GM08714 (cell line): Measurements from ENCODE around the gene MCF2L2.

Experiments used
- H3K4me3 ChIP-seq: fragments of 200-500 bp; sonication (Bioruptor generic); 2 replicates; pipeline ENCODE4 v1.5.1; 2014; ENCODE audit warnings: mild to moderate bottlenecking, low read length, inconsistent platforms
- ZNF274 ChIP-seq: IDR thresholded peaks from 2 replicates; pipeline ENCODE4 v1.6.1; 2012; ENCODE audit warnings: mild to moderate bottlenecking, low read depth, low read length

MCF2L2 gene

DNA sequence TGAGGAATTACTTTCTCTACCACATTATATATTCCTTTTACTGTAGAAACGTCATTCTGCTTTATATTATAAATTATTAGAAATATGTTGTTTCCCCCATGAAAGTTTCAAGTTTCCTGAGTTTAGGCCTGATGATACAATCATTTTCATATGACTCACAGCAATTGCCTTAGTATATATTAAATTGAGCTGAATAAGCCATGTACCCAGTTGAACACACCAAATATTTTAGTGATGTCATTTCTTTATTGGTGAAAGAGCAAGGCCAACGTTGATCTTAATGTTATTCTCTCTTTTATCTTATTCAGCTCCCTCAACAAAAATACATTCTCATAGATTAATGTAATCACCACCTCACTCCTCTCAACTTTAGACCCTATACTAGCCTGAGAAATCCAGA, 144.5 kb downstream of the MCF2L2 start:
- TF ChIP-seq ZNF274 = no peak
- no peak overlapping the region for H3K4me3 ChIP-seq

DNA sequence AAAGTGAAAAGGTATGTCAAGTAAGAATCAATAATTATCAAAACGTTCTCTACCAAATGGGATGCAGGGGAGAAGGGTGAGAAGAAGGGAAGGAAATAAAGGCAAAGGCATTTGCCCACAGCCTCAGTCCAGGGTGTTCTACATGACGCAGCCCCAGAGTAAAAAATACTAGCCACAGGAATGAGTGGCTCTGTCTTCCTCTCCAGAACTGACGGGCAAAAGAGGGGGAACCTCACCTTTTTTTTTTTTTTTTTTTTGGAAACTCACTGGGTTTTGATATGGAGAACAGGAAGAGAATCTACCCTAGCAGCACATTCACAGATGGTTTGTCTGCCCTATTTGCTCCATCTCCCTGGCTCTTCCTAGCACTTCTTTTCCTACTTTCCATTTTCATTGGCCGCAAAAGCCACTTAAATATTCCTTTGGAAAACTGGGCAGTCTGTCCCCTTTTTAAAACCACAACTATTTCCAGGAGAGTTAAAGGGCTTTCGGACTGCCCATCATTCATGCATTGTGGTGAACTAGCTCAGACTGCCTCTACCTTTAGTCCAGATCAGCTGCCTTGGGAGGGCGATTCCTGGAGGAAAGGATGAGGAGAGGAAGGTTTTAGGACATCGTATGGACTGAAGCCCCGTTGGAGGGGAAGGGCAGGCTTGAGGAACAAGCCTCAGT, 147.2 kb downstream of the MCF2L2 start:
- no peak for TF ChIP-seq ZNF274
- no peak overlapping the region for H3K4me3 ChIP-seq

DNA sequence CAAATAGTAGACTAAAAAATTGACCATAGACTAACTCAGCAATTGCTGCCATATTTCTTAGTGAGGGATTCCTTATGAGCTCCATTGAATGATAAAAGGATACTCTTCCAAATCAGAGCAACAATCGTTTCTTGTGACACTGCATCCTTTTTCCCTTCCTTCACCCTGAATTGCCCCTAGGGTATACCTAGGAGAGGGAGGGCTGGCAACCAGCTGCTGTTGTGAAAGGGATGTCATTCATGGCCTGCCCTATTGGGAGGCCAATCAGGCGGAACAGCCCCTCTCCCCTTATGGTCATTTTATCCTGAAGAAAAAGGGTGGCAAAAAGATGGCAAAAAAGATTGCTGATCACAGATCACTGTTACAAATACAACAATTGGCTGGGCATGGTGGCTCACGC, 149.0 kb downstream of the MCF2L2 start:
- no peak overlapping the region for H3K4me3 ChIP-seq
- no peak for TF ChIP-seq ZNF274

DNA sequence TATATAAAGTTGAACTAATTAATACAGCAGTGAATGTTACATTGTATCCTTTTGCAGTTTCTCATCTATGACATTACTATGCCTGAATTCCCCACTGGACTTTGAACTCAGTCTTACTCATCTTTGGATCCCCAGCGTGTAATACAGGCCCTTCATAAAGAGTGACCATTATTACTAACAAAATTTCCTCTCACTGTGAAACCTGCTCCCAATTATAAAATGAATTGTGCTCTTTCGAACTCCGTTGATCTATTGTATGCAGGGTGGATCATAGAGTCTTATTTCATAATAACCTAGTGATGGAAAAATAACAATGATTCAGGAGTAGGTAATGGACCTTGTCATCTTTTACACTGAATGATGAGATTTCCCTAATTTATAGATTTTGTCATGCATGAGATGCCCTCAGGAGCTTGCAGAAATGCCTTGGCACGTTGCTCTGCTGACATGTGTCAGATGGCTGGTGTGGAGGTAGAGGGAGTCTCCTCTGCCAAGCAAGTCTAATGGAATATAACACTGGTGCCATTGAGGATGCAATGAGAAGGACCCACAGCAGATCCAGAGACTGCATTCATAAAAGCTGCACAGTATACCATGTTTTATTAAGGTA, 149.8 kb downstream of the MCF2L2 start:
- H3K4me3 ChIP-seq = no peak overlapping the region
- TF ChIP-seq ZNF274 = no peak

DNA sequence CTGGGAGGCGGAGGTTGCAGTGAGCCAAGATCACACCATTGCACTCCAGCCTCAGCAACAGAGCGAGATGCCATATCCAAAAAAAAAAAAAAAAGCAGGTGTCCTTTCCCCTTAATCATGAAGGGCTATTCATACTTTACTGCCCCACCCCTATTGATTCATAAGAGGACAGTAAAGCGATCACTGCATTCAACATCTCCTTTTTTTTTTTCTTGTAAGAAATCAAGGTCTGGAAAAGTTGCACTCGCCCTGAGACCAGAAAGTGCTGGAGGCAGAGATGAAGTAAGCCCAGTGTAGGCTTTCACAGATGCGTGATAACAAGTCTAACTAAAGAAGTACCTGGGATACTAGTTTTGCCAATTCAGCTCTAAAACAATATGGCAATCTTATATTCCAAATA, 151.2 kb downstream of the MCF2L2 start:
- TF ChIP-seq ZNF274 = no peak
- no peak overlapping the region for H3K4me3 ChIP-seq

DNA sequence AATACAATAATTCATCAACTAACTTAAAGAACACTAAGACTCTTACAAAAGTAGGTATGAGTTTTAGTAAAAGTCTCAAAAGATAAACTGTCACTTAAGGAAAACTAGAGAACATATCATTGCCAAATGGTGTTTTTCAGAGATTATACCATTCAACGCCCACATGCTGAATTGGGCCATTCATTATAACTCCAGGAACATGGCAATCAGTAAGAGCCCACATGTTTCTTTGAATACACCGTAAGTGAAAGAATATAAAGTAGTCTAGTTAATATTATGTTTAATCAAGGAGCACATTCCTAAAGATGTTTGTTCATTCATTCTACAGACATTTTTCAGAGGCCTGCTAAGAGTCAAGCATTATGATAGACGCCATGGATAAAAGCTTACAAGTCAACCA, 152.5 kb downstream of the MCF2L2 start:
- TF ChIP-seq ZNF274 = no peak
- H3K4me3 ChIP-seq = no peak overlapping the region

DNA sequence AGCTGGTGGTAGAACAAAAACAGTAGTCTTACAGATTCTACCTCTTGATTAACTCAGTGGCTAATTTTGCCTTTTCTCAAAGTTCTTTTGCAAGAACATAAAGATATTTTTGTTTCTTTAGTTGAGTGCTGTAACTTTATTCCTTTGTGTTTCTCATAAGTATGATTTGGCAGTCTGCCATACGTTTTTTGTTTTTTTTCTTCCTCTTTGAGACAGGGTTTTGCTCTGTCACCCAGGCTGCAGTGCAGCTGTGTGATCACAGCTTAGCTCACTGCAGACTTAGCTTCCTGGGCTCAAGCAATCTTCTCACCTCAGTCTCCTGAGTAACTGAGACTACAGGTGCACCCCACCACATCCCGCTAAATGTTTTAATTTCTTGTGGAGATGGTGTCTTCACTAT, 153.0 kb downstream of the MCF2L2 start:
- TF ChIP-seq ZNF274 = no peak
- H3K4me3 ChIP-seq = no peak overlapping the region

DNA sequence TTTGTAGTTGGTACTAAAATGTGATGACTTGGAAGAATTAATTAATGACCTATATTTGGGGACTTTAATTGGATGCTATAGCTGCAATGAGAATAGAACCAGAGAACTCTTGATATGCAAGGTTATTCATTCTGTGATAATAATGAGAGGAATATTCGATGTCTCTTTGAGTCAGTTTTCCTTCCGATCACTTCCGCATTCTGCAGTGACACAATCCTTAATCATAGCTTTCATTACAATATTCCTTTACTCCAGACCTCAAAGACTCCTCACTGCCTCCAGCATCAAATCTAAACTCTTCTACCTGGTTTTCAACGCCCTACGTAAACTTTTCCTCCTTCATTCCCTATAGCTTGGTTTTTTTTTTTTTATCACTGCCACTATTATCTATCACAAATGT, 153.8 kb downstream of the MCF2L2 start:
- no peak for TF ChIP-seq ZNF274
- H3K4me3 ChIP-seq = no peak overlapping the region

DNA sequence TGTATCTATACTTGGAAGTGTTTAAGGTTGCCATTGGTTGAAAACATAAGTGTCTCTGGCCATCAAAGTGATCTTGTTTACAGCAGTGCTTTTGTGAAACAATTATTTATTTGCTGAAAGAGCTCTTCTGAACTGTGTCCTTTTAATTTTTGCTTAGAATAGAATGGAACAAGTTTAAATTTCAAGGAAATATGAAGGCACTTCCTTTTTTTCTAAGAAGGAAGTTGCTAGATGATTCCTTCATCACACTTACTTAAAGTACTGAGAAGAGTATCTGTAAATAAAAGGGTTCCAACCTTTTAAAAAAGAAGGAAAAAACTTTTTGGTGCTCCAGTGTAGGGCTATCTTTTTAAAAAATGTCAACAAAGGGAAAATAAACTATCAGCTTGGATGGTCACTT, 155.6 kb downstream of the MCF2L2 start:
- H3K4me3 ChIP-seq = no peak overlapping the region
- no peak for TF ChIP-seq ZNF274

DNA sequence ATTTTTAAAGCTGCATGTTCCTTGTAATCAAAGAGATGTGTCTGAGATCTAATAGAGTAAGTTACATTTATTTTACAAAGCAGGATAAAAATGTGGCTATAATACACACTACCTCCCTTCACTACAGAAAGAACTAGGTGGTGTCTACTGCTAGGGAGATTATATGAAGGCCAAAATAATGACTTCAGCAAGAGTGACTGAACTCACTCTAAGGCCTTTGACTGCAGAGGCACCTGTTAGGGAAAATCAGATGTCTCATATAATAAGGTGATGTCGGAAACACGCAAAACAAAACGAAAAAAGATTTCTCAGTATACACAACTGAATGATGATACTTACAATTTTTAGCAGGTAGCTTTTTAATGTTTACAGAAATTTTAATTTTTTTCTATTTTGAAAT, 156.3 kb downstream of the MCF2L2 start:
- no peak overlapping the region for H3K4me3 ChIP-seq
- TF ChIP-seq ZNF274 = no peak

DNA sequence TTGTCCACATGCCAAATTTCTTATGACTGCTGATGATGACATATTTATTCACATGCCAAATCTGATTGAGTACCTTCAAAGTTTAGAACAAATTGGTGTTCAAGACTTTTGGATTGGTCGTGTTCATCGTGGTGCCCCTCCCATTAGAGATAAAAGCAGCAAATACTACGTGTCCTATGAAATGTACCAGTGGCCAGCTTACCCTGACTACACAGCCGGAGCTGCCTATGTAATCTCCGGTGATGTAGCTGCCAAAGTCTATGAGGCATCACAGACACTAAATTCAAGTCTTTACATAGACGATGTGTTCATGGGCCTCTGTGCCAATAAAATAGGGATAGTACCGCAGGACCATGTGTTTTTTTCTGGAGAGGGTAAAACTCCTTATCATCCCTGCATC, 158.1 kb downstream of the MCF2L2 start:
- no peak for TF ChIP-seq ZNF274
- H3K4me3 ChIP-seq = no peak overlapping the region

DNA sequence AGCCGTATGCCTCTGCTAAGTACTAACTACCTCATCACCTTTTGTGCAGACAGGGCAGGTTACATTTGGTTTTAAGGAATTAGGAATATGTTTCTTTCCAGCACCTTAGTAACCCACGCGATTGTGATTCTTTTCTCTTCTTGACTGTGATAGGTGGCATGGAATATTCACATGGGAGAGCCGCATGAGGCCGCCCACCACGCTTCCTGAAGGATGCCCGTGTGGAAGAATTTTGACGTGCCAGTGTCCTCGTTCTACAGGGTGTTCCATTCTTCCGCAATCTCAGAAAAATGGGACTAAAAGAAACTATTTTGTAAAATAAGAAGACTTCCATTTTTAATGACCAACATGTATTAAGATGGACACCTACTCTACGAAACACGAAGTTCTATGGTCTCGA, 159.1 kb downstream of the MCF2L2 start:
- no peak for TF ChIP-seq ZNF274
- H3K4me3 ChIP-seq = no peak overlapping the region

DNA sequence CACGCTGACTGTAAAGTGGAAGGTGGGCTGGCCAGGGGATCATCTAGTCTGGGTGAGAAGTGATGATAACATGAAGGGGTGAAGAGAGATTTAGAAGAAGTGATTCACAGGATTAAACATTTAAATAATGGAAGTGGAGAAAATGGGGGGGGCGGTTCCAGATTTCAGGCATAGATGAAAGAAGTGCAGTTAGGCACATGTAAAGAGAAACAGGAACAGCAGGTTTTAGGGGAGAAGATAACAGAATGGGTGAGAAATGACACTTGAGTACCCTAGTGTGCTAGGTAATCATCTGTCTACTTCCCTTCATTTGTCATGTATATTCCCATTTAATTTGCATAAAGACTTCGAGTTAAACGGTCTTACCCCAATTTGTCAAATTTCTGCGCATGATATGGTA, 160.1 kb downstream of the MCF2L2 start:
- no peak for TF ChIP-seq ZNF274
- H3K4me3 ChIP-seq = no peak overlapping the region

DNA sequence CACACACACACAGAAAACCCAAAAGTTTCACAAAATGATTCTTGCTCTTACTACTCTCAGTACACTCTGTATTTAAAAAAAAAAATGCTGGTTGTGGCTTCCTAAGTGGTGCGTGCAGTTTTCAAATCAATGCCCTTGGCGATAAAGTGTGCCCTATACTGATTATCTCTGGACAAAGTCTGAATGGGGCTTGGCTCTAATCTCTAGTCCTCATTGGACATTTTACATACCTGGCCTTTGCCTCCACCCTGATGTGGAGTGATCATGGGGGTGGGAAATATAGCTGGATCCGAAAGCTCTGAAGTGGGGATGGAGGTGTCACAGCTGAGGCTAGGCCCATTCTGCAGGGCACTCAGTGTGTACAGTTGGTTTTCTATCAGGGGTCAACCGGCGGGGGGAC, 161.3 kb downstream of the MCF2L2 start:
- no peak for TF ChIP-seq ZNF274

DNA sequence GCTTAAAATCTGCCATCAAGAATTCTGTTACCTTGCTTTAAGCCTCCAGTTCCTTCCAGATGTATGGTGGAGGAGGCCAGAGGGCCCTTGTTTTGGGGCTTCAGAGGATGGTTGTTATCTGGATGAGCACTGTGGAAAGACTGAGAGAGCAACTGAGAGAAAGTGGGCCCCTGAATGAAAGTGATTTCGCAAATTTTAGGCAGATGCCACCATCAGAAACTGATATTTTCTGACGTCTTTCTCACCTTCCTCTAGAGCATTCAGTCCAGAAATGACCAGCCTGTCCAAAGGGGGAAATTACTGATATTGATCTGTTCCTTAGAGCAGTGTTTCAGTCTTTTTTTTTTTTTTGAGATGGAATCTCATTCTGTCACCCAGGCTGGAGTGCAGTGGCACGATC, 162.0 kb downstream of the MCF2L2 start:
- no peak overlapping the region for H3K4me3 ChIP-seq
- no peak for TF ChIP-seq ZNF274

More for the DNA sequence above, 161.3 kb downstream of the MCF2L2 start:
- H3K4me3 ChIP-seq = no peak overlapping the region
